ENCODE results near the gene RYK.

The RYK gene

GRCh38 chr3:134250717-134251220 lies at the start of gene RYK:
Gene RYK, minus strand, starts transcription at chr3:134250859. Its CDS starts 205 bp downstream, at chr3:134250654.
- Histone ChIP-seq H3K9ac (ENCODE audit: low read depth, low read length, poor library complexity, severe bottlenecking) (peak within 1 kb of the TSS; percentile 75), H2AFZ (ENCODE audit: low read length) (peak within 1 kb of the TSS; percentile 99), H3K4me1 (ENCODE audit: insufficient read depth, low read length, poor library complexity, severe bottlenecking) (peaks cover 48% of the 10 kb centered on the region), H3K4me2 (ENCODE audit: low read depth, low read length, poor library complexity, severe bottlenecking) (peak within 1 kb of the TSS; percentile 87), H3K9me2 (replicated peaks; ENCODE audit: low read depth, low read length) (no peaks in the 10 kb centered on the region), H3K27me3 (ENCODE audit: insufficient read depth, low read length, poor library complexity, severe bottlenecking) (no peaks in the 10 kb centered on the region), H3K4me3 (ENCODE audit: low read length, poor library complexity, severe bottlenecking) (peak within 1 kb of the TSS; percentile 81), H3K36me3 (ENCODE audit: insufficient read depth, low read length) (no peaks in the 10 kb centered on the region), H3K79me2 (ENCODE audit: insufficient read depth, low read length) (peaks cover 45% of the 10 kb centered on the region), H3F3A (ENCODE audit: low read depth) (no peaks in the 10 kb centered on the region), H3K9me3 (ENCODE audit: insufficient read depth, low read depth, low read length) (no peaks in the 10 kb centered on the region), H4K20me1 (ENCODE audit: insufficient read depth, low read length, poor library complexity, severe bottlenecking) (peaks cover 30% of the 10 kb centered on the region)
- TF ChIP-seq EZH2phosphoT487 (IDR thresholded peaks at IDR 0.05; ENCODE audit: borderline replicate concordance) (no peak), CTCF (conservative IDR thresholded peaks at IDR 0.05; ENCODE audit: low read length) (no peak)

GRCh38 chr3:134299888-134300206 lies 49.2 kb upstream of the RYK start:
- Histone ChIP-seq H3K9me2 (replicated peaks; ENCODE audit: low read depth, low read length) (no peaks in the 10 kb centered on the region), H2AFZ (ENCODE audit: low read length) (no peak overlapping the region), H3K9ac (ENCODE audit: low read depth, low read length, poor library complexity, severe bottlenecking) (no peak overlapping the region), H3K36me3 (ENCODE audit: insufficient read depth, low read length) (no peaks in the 10 kb centered on the region), H3K9me3 (ENCODE audit: insufficient read depth, low read depth, low read length) (no peaks in the 10 kb centered on the region), H4K20me1 (ENCODE audit: insufficient read depth, low read length, poor library complexity, severe bottlenecking) (no peaks in the 10 kb centered on the region), H3F3A (ENCODE audit: low read depth) (no peaks in the 10 kb centered on the region), H3K4me3 (ENCODE audit: low read length, poor library complexity, severe bottlenecking) (no peak overlapping the region), H3K79me2 (ENCODE audit: insufficient read depth, low read length) (no peaks in the 10 kb centered on the region), H3K4me2 (ENCODE audit: low read depth, low read length, poor library complexity, severe bottlenecking) (no peak overlapping the region), H3K27me3 (ENCODE audit: insufficient read depth, low read length, poor library complexity, severe bottlenecking) (no peaks in the 10 kb centered on the region), H3K4me1 (ENCODE audit: insufficient read depth, low read length, poor library complexity, severe bottlenecking) (no peaks in the 10 kb centered on the region)
- TF ChIP-seq EZH2phosphoT487 (IDR thresholded peaks at IDR 0.05; ENCODE audit: borderline replicate concordance), result no peak
- TF ChIP-seq CTCF (conservative IDR thresholded peaks at IDR 0.05; ENCODE audit: low read length), result no peak

GRCh38 chr3:134299185-134299887 lies 48.7 kb upstream of the RYK start:
- no peaks in the 10 kb centered on the region for H3K9me2 ChIP-seq (replicated peaks; ENCODE audit: low read depth, low read length)
- H3F3A ChIP-seq (ENCODE audit: low read depth), result no peaks in the 10 kb centered on the region
- no peaks in the 10 kb centered on the region for H3K27me3 ChIP-seq (ENCODE audit: insufficient read depth, low read length, poor library complexity, severe bottlenecking)
- H3K36me3 ChIP-seq (ENCODE audit: insufficient read depth, low read length), result no peaks in the 10 kb centered on the region
- H3K79me2 ChIP-seq (ENCODE audit: insufficient read depth, low read length), result no peaks in the 10 kb centered on the region
- TF ChIP-seq EZH2phosphoT487 (IDR thresholded peaks at IDR 0.05; ENCODE audit: borderline replicate concordance) (no peak), CTCF (conservative IDR thresholded peaks at IDR 0.05; ENCODE audit: low read length) (peak; percentile 42; the same call in 1 of the 2 replicates)
- H3K9me3 ChIP-seq (ENCODE audit: insufficient read depth, low read depth, low read length), result no peaks in the 10 kb centered on the region
- H3K4me2 ChIP-seq (ENCODE audit: low read depth, low read length, poor library complexity, severe bottlenecking), result no peak overlapping the region
- H3K4me1 ChIP-seq (ENCODE audit: insufficient read depth, low read length, poor library complexity, severe bottlenecking), result peaks cover 4% of the 10 kb centered on the region
- H4K20me1 ChIP-seq (ENCODE audit: insufficient read depth, low read length, poor library complexity, severe bottlenecking), result no peaks in the 10 kb centered on the region
- H3K4me3 ChIP-seq (ENCODE audit: low read length, poor library complexity, severe bottlenecking), result no peak overlapping the region
- no peak overlapping the region for H3K9ac ChIP-seq (ENCODE audit: low read depth, low read length, poor library complexity, severe bottlenecking)
- H2AFZ ChIP-seq (ENCODE audit: low read length), result peak overlapping the region; percentile 30; the same call in 1 of the 2 replicates

Data from Loucy (cell line).